WERI-Rb-1 (cell line): ENCODE data around the gene CD8B.

ENCODE experiments used
- DNase-seq: peaks from one replicate; pipeline ENCODE4 v3.0.0-alpha.2; 2020
- H3K27ac ChIP-seq: fragments of 250-450 bp; sonication (Bioruptor Pico); 2 replicates; pipeline ENCODE4 v1.5.1; 2020; ENCODE audit warnings: mild to moderate bottlenecking, moderate library complexity
- H3K27me3 ChIP-seq: fragments of 250-450 bp; sonication (Bioruptor Pico); 2 replicates; pipeline ENCODE4 v1.5.1; 2021; ENCODE audit warnings: mild to moderate bottlenecking, low read depth, moderate library complexity; ENCODE audit not compliant: insufficient read depth, severe bottlenecking
- H3K36me3 ChIP-seq: fragments of 250-450 bp; sonication (Bioruptor Pico); 2 replicates; pipeline ENCODE4 v1.5.1; 2020; ENCODE audit warnings: mild to moderate bottlenecking, moderate library complexity
- H3K4me3 ChIP-seq: 2 replicates; pipeline ENCODE4 v1.5.1; 2011; ENCODE audit warnings: low read depth, mild to moderate bottlenecking, control low read depth, low read length
- H3K9me3 ChIP-seq: fragments of 250-450 bp; sonication (Bioruptor Pico); 2 replicates; pipeline ENCODE4 v1.5.1; 2021; ENCODE audit warnings: mild to moderate bottlenecking, moderate library complexity; ENCODE audit not compliant: severe bottlenecking
- TF ChIP-seq, protein P1 (sequence below): IDR thresholded peaks from 2 replicates; pipeline ENCODE4 v1.5.1; 2011; ENCODE audit warnings: low read depth, mild to moderate bottlenecking, control low read depth, inconsistent platforms, low read length

The CD8B gene

DNA sequence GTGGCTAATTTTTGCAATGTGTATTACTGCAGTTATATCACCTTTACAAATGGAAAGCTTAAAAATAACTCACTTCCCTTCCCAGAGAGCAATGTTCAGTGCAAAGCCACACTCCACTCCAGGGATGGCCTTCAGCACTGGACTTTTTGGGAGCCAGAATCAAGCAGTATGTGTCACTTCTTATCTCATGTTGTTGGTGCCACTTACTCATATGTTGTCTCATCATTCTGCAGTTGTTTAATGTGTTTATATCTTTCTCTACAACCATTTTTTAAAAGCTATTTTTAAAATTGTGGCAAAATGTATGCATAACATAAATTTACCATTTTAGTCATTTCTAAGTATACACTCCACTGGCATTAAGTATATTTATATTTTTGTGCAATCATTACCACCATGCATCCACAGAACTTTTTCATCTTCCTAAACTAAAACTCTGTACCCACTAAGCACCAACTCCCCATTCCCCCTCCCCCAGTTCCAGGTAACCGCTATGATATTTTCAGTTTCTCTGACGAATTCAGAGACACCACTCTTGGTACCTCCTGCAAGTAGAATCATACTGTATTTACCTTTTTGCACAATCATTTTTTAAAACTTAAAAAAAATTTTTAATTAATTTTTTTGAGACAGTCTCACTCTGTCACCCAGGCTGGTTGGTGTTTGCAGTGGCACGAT, 38.9 kb downstream of the CD8B start:
- TF ChIP-seq, protein P1, sequence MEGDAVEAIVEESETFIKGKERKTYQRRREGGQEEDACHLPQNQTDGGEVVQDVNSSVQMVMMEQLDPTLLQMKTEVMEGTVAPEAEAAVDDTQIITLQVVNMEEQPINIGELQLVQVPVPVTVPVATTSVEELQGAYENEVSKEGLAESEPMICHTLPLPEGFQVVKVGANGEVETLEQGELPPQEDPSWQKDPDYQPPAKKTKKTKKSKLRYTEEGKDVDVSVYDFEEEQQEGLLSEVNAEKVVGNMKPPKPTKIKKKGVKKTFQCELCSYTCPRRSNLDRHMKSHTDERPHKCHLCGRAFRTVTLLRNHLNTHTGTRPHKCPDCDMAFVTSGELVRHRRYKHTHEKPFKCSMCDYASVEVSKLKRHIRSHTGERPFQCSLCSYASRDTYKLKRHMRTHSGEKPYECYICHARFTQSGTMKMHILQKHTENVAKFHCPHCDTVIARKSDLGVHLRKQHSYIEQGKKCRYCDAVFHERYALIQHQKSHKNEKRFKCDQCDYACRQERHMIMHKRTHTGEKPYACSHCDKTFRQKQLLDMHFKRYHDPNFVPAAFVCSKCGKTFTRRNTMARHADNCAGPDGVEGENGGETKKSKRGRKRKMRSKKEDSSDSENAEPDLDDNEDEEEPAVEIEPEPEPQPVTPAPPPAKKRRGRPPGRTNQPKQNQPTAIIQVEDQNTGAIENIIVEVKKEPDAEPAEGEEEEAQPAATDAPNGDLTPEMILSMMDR, result no peak
- no peak for DNase-seq
- no peak overlapping the region for H3K4me3 ChIP-seq

DNA sequence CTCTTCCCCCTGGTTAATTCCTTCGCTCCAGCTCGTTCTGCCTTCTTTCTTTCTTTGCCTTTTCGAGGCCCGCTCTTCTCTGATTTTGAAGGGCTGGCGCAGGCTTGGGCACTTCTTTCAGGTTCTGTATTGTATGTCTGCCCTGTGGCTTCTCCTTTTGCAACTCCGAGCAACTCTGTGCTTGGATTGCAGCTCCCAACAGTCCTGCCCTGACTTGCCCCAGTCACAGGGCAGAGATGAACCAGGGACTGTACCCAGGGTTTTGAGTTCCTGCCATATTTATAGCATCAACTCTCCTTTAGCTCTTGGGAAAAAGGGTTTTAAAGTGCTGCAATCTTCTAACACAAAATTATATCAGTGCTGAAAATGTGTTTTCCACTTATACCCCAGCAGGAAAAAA, 39.8 kb downstream of the CD8B start:
- TF ChIP-seq, protein P1, result no peak
- no peak overlapping the region for H3K4me3 ChIP-seq
- H3K36me3 ChIP-seq, result no peaks in the 10 kb centered on the region
- no peak for DNase-seq
- no peaks in the 10 kb centered on the region for H3K9me3 ChIP-seq
- H3K27me3 ChIP-seq, result no peaks in the 10 kb centered on the region
- no peak overlapping the region for H3K27ac ChIP-seq

More for the DNA sequence above, 38.9 kb downstream of the CD8B start:
- Histone ChIP-seq H3K9me3 (no peaks in the 10 kb centered on the region), H3K36me3 (no peaks in the 10 kb centered on the region), H3K27ac (no peak overlapping the region), H3K27me3 (no peaks in the 10 kb centered on the region)

DNA sequence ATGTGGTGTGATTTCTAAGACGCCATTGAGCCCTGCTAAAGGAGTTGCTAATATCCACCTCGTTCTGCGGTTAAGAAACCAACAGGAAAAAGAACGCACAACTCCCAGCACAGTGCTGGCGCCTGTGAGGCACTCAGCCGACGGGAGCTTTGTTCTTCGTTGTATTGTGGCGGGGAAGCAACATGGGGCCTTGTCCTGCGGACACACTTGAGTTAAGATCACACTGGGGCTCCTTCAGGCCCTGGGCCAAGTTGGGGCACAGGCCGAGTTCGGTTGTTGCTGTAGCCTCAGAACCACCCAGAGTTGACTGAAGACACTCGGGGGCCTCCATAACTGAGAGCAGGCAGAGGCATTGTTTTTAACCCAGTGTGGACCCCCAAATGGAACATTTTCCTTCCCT, 40.4 kb downstream of the CD8B start:
- H3K4me3 ChIP-seq, result no peak overlapping the region

DNA sequence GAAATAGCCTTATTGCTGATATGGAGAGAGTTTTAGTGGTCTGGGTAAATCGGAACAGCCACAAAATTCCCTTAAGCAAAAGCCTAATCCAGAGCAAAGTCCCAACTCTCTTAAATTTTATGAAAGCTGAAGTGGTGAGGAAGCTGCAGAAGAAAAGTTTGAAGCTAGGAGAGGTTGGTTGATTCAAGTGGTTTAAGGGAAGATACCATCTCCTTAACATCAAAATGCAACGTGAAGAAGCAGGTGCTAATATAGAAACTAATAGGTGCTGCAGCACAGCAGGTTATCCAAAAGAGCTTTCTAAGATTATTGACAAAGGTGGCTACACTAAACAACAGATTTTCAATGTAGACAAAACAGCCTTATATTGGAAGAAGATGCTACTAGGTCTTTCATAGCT, 42.7 kb downstream of the CD8B start:
- no peak for DNase-seq
- no peaks in the 10 kb centered on the region for H3K27me3 ChIP-seq
- no peak overlapping the region for H3K27ac ChIP-seq
- TF ChIP-seq, protein P1, result no peak
- H3K36me3 ChIP-seq, result no peaks in the 10 kb centered on the region
- H3K4me3 ChIP-seq, result no peak overlapping the region
- no peaks in the 10 kb centered on the region for H3K9me3 ChIP-seq

More for the DNA sequence above, 40.4 kb downstream of the CD8B start:
- TF ChIP-seq, protein P1, result no peak
- H3K36me3 ChIP-seq, result no peaks in the 10 kb centered on the region
- DNase-seq, result no peak
- H3K27me3 ChIP-seq, result no peaks in the 10 kb centered on the region
- H3K27ac ChIP-seq, result no peak overlapping the region
- no peaks in the 10 kb centered on the region for H3K9me3 ChIP-seq

DNA sequence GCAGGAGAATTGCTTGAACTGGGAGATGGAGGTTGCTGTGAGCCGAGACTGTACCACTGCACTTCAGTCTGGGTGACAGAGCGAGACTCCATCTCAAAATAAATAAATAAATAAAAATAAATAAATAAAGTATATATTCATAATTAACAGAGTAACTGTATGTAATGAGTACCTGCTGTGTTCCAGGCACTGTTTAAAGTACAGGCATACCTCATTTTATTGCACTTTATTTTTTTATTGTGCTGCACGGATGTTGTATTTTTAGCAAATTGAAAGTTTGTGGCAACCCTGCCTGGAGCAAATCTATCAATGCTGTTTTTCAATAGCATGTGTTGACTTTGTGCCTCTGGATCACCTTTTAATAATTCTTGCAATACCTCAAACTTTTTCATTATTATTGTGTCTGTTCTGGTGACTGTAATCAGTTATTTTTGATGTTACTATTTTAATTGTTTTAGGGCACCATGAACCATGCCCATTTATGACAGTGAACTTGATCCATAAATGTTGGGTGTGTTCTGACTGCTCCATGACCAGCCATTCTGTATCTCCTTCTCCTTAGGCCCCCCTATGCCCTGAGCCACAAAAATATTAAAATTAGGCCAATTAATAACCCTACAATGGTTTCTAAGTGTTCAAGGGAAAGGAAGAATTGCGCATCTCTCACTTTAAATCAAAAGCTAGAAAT, 43.4 kb downstream of the CD8B start:
- H3K27ac ChIP-seq, result no peak overlapping the region
- no peak overlapping the region for H3K4me3 ChIP-seq
- TF ChIP-seq, protein P1, result no peak
- no peak for DNase-seq
- H3K9me3 ChIP-seq, result no peaks in the 10 kb centered on the region
- H3K27me3 ChIP-seq, result no peaks in the 10 kb centered on the region
- H3K36me3 ChIP-seq, result no peaks in the 10 kb centered on the region
